ENCODE measurements around the gene OR6V1.

OR6V1 gene

GRCh38 chr7:143042790-143043271 lies 9.3 kb upstream of the OR6V1 start:
- DNase-seq (ENCODE audit: low spot score) = no peak
- TF ChIP-seq, protein P1, sequence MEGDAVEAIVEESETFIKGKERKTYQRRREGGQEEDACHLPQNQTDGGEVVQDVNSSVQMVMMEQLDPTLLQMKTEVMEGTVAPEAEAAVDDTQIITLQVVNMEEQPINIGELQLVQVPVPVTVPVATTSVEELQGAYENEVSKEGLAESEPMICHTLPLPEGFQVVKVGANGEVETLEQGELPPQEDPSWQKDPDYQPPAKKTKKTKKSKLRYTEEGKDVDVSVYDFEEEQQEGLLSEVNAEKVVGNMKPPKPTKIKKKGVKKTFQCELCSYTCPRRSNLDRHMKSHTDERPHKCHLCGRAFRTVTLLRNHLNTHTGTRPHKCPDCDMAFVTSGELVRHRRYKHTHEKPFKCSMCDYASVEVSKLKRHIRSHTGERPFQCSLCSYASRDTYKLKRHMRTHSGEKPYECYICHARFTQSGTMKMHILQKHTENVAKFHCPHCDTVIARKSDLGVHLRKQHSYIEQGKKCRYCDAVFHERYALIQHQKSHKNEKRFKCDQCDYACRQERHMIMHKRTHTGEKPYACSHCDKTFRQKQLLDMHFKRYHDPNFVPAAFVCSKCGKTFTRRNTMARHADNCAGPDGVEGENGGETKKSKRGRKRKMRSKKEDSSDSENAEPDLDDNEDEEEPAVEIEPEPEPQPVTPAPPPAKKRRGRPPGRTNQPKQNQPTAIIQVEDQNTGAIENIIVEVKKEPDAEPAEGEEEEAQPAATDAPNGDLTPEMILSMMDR (IDR thresholded peaks at IDR 0.05; ENCODE audit: extremely low read depth, missing control alignments) = no peak

GRCh38 chr7:143043391-143043790 lies 8.8 kb upstream of the OR6V1 start:
- TF ChIP-seq, protein P1 (IDR thresholded peaks at IDR 0.05; ENCODE audit: extremely low read depth, missing control alignments) = no peak
- no peak for DNase-seq (ENCODE audit: low spot score)

DNA sequence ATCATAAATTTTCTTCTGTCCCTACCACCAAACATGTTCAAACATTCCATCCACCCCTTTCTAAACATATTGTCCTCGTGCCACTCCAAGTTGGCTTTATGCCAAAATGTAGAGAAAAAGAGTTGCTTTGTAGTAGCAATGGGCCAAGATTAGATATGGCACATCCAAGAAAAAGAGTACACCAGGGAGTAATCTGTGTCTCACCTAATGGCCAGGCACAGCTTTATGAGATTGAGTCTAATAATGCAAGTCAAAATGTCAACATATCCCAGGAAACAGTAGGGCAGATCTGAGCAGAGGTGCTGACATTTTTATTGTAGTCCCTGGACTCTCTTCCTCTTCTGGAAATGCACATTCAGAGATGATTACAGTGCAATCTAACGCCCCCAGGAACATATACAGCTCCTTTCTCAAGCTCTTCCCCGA lies 5.7 kb upstream of the OR6V1 start:
- TF ChIP-seq, protein P1 (IDR thresholded peaks at IDR 0.05; ENCODE audit: extremely low read depth, missing control alignments) = no peak

GRCh38 chr7:143047326-143047725 lies 4.8 kb upstream of the OR6V1 start:
- DNase-seq (ENCODE audit: low spot score) = no peak
- TF ChIP-seq, protein P1 (IDR thresholded peaks at IDR 0.05; ENCODE audit: extremely low read depth, missing control alignments) = no peak

More for the DNA sequence above, 5.7 kb upstream of the OR6V1 start:
- DNase-seq (ENCODE audit: low spot score) = no peak

DNA sequence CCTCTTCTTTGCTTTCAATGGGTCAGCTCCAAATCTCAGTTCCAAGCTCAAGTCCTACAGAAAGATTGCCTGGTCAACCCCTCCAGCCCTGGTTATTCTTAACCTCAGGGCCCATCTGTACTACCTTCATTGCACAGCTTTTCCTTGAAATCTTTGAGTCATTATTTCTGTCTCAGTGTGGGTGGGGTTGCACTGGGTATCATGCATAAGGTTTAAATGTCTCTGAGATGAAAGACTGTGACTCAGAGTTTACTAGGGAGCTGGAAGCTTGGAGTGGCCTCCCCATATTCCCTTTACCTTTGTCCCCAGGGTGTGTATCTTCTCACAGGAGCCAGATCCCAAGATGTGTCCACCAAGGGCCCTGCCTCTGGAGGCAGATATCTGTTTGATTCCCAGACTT lies 3.3 kb upstream of the OR6V1 start:
- no peak for DNase-seq (ENCODE audit: low spot score)
- TF ChIP-seq, protein P1 (IDR thresholded peaks at IDR 0.05; ENCODE audit: extremely low read depth, missing control alignments) = no peak

GRCh38 chr7:143049362-143049761 lies 2.8 kb upstream of the OR6V1 start:
- no peak for DNase-seq (ENCODE audit: low spot score)
- TF ChIP-seq, protein P1 (IDR thresholded peaks at IDR 0.05; ENCODE audit: extremely low read depth, missing control alignments) = no peak

GRCh38 chr7:143050931-143051330 lies 1.2 kb upstream of the OR6V1 start:
- TF ChIP-seq, protein P1 (IDR thresholded peaks at IDR 0.05; ENCODE audit: extremely low read depth, missing control alignments) = no peak
- no peak for DNase-seq (ENCODE audit: low spot score)
